HepG2 (cell line): ENCODE results near the gene MRPS10. TPM values are rescaled to one million over a fixed set of nuclear protein-coding genes. Genes with fewer than 3 reads are reported as not detected.

Source experiments
- ARNTL ChIP-seq: sonication (generic); formaldehyde crosslinking; IDR thresholded peaks from 2 replicates; pipeline ENCODE4 v1.4.0; 2020; ENCODE audit warnings: mild to moderate bottlenecking, missing genetic modification reagents
- NAIF1 ChIP-seq: sonication (generic); formaldehyde crosslinking; IDR thresholded peaks from 2 replicates; pipeline ENCODE4 v1.5.0; 2020; ENCODE audit warnings: mild to moderate bottlenecking, missing genetic modification reagents, borderline replicate concordance
- SMYD3 ChIP-seq: sonication (generic); formaldehyde crosslinking; IDR thresholded peaks from 2 replicates; pipeline ENCODE4 v1.8.1; 2023; ENCODE audit warnings: mild to moderate bottlenecking, missing genetic modification reagents
- UBTF ChIP-seq: sonication (generic); formaldehyde crosslinking; IDR thresholded peaks from 2 replicates; pipeline ENCODE4 v1.4.0; 2020; ENCODE audit warnings: mild to moderate bottlenecking, missing genetic modification reagents
- ZBTB46 ChIP-seq: sonication (generic); formaldehyde crosslinking; IDR thresholded peaks from 2 replicates; pipeline ENCODE4 v1.4.0; 2020; ENCODE audit warnings: mild to moderate bottlenecking, missing genetic modification reagents, borderline replicate concordance
- ZGPAT ChIP-seq: IDR thresholded peaks from 2 replicates; pipeline ENCODE4 v1.6.1; 2016; ENCODE audit warnings: mild to moderate bottlenecking
- ZNF18 ChIP-seq: sonication (generic); formaldehyde crosslinking; IDR thresholded peaks from 2 replicates; pipeline ENCODE4 v1.8.0; 2022; ENCODE audit warnings: mild to moderate bottlenecking, missing genetic modification reagents; ENCODE audit not compliant: insufficient replicate concordance
- ZNF34 ChIP-seq: sonication (generic); formaldehyde crosslinking; IDR thresholded peaks from 2 replicates; pipeline ENCODE4 v1.4.0; 2020; ENCODE audit warnings: mild to moderate bottlenecking, missing genetic modification reagents, borderline replicate concordance
- ZNF563 ChIP-seq: sonication (generic); formaldehyde crosslinking; IDR thresholded peaks from 2 replicates; pipeline ENCODE4 v1.8.0; 2022; ENCODE audit warnings: mild to moderate bottlenecking, moderate library complexity, missing genetic modification reagents
- ZNF577 ChIP-seq: sonication (generic); formaldehyde crosslinking; IDR thresholded peaks from 2 replicates; pipeline ENCODE4 v1.4.0; 2020; ENCODE audit warnings: mild to moderate bottlenecking, low read depth, missing genetic modification reagents, borderline replicate concordance
- ZNF839 ChIP-seq: sonication (generic); formaldehyde crosslinking; IDR thresholded peaks from 2 replicates; pipeline ENCODE4 v1.4.0; 2020; ENCODE audit warnings: missing genetic modification reagents, mild to moderate bottlenecking, borderline replicate concordance
- polyA plus RNA-seq, 8 experiments: library from polyadenylated mRNA; depleted of rRNA in 3 of 8; stranded (reverse) in 7 of 8; unstranded in 1 of 8; fragments of >200 nt; fragmentation: Illumina TruSeq in 4 of 8; extraction: Trizol in 4 of 8; gene quantifications; 2 replicates each; pipeline versions ENCODE4 v1.2.1 to v1.2.3, GENCODE V29; 2011 to 2016; ENCODE audit warnings: low read depth in 4 of 8, missing spikeins in 1 of 8, mixed read lengths in 1 of 8; ENCODE audit not compliant: insufficient read depth in 1 of 8
- total RNA-seq, 5 experiments: library from RNA; depleted of rRNA; stranded (reverse); fragments of >200 nt; fragmentation: Illumina TruSeq; extraction: Trizol; gene quantifications; 2 replicates each; pipeline ENCODE4 v1.2.3, GENCODE V29; 2016; ENCODE audit warnings: low read depth in 1 of 5

MRPS10 gene
- total and polyA plus RNA-seq, 2 of the 13 experiments (the other 11 are each of a cell fraction or from before 2014, with no cell fraction given) = 31.7 to 54.6 TPM

GRCh38 chr6:42259286-42259685 is 41.6 kb upstream of the MRPS10 start (continued):
- no peak for TF ChIP-seq ARNTL (CRISPR knock-in tag)
- TF ChIP-seq NAIF1 (CRISPR knock-in tag) = no peak
- no peak for TF ChIP-seq ZNF577
- TF ChIP-seq SMYD3 (CRISPR knock-in tag) = no peak
- no peak for TF ChIP-seq ZNF839 (CRISPR knock-in tag)
- no peak for TF ChIP-seq ZNF34
- no peak for TF ChIP-seq ZNF18
- no peak for TF ChIP-seq UBTF
- TF ChIP-seq ZNF563 (CRISPR knock-in tag) = no peak
- no peak for TF ChIP-seq ZGPAT (CRISPR knock-in tag)
- TF ChIP-seq ZBTB46 (CRISPR knock-in tag) = no peak
